Fibroblast of skin of left biceps (primary cell): ENCODE measurements around the gene TCERG1L.

Source experiments
- DNase-seq, 2 experiments: peaks; one replicate each; pipeline ENCODE4 v3.0.0-alpha.2; 2013; ENCODE audit warnings: low read depth in 2 of 2

TCERG1L gene

DNA sequence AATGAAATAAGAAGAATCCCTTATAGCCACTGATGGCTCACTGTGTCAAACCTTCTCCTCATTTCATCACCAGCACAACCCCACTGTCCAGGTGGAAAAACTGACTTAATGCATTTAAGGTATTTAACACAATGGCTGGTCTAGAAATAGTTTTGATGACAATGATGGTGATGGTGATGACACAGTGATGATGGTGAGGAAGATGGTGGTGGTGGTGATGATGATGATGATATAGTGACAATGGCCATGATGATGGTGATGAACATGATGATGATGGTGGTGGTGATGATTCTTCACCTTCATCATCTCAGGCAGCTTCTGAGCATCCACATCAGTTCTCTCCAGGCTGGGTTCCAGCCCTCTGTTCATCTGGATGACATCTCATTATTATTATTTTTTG is 186.6 kb downstream of the TCERG1L start:
- DNase-seq = no peak

DNA sequence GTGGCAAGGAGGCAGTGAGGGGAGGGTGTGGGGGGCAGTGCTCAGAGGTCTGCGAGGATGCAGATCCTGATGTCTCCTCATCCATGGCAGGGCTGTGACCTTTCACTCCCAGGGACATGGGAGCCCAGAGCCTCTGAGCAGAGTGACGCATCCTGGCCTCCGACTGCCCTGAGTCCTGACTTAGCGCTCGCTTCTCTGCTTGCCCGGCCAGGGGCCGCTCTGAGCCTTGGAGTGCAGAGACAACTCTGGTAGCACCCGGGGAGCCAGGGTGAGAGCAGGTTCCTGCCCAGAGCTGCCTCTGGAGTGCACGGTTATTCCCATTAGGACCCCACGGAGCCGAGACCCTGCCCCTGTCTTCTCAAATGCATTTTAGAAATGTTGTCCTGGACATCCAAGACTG is 188.0 kb downstream of the TCERG1L start:
- DNase-seq = no peak

- DNase-seq = no peak
Measured at GRCh38 chr10:131121511-131122035, 189.9 kb downstream of the TCERG1L start.

GRCh38 chr10:131119626-131120355 is 191.7 kb downstream of the TCERG1L start:
- no peak for DNase-seq

GRCh38 chr10:131117416-131118212 is 193.9 kb downstream of the TCERG1L start:
- no peak for DNase-seq

- DNase-seq = no peak
Measured at GRCh38 chr10:131116991-131117375, 194.5 kb downstream of the TCERG1L start.

- no peak for DNase-seq
Measured at GRCh38 chr10:131116216-131116990, 195.1 kb downstream of the TCERG1L start.

GRCh38 chr10:131115801-131116200 is 195.7 kb downstream of the TCERG1L start:
- DNase-seq = no peak

GRCh38 chr10:131115321-131115720 is 196.2 kb downstream of the TCERG1L start:
- DNase-seq = no peak

- no peak for DNase-seq
Measured at GRCh38 chr10:131114846-131115245, 196.7 kb downstream of the TCERG1L start.

DNA sequence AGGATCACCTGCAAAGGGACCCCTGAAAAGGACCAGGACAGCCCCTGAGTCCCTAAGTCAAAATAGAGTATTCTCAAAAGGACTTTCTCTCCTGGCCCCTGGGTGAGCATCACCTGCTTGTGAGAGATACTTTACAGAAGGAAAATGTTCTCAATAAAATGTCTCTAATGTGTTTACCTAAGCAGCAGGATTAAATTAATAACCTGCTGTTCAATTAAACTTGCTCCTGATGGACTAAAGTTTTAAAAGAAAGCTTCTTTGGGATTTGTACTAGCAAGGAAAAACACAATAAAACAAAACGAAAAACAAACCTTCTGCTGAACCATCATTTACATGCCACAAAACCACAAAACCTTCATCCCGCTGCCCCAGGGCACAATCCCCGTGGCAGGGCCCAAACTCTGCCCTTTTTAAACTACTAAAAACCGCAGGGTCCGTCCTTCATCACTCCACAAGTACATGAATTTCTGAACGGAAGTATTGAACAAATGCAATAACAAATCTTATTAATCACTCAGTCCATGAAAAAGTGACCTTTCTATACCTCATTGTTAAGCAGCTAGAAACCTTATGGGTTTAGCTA is 197.7 kb downstream of the TCERG1L start:
- no peak for DNase-seq

- no peak for DNase-seq
Measured at GRCh38 chr10:131113165-131113564, 198.4 kb downstream of the TCERG1L start.

- no peak for DNase-seq
Measured at GRCh38 chr10:131112691-131113090, 198.8 kb downstream of the TCERG1L start.

DNA sequence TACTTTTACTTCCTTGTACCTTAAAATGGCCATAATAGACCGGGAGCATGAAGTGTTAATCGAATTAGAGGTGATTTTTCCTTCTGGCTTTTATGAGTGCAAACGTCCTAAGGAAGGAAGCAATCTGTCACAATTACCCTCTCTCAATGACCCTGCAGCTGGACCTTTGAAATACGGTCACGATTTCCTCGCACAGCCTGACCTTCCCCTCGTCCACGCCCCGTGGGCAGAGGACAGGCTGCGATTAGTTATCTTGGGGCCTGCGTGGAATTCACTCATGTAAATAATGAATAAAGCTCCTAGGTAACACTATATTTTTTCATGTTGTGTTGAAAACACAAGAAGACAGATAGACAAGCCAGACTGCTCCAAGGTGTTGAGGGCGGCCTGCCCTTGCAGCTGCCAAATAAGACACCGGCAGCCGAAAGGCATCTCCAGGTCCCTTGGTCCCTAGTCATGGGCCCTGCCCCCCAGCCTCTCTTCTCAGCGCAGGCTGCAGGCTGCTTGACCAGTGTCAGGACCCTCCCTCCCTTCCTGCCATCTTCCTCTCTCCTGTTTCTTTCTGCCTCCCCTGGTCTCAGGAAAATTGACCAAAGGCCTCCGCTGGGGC is 199.9 kb downstream of the TCERG1L start:
- DNase-seq = no peak

GRCh38 chr10:131111007-131111406 is 200.5 kb downstream of the TCERG1L start:
- no peak for DNase-seq

- DNase-seq = no peak
Measured at GRCh38 chr10:131110241-131110783, 201.2 kb downstream of the TCERG1L start.

- DNase-seq = no peak
Measured at GRCh38 chr10:131109726-131110125, 201.8 kb downstream of the TCERG1L start.

GRCh38 chr10:131109291-131109690 is 202.2 kb downstream of the TCERG1L start:
- DNase-seq = no peak

GRCh38 chr10:131107970-131108369 is 203.6 kb downstream of the TCERG1L start:
- DNase-seq = no peak

- no peak for DNase-seq
Measured at GRCh38 chr10:131102676-131103075, 208.8 kb downstream of the TCERG1L start.

DNA sequence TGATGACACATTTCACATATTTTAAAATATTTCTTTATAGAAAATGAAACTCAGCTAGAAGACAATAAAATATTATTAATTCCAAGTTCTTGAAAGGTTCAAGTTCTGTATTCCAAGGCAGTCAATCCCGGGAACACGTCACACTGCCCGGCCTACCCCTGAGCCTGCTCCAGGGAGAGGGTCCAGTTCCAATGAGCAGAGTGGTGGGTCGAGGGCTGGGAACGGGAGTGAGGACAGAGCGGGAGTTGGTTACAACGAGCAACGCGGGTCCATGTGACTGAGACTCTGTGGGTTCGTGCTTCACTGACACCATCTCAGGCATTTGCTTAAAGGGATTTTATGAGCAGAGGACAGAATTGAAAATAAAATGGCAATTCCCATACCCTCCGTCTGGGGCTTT is 209.4 kb downstream of the TCERG1L start:
- DNase-seq = no peak
